HL-60 (cell line): Measurements from ENCODE around the gene EIF4G3.
A peak's percentile ranks its signal among the peaks of the same experiment; 100 is the strongest.
"Not testable (repeated sequence)": the region's sequence is repeated elsewhere in the genome, so short reads cannot be mapped to it uniquely, and the experiment has no call there.

Experiments
- DNase-seq, 2 experiments: peaks; one replicate each; pipeline ENCODE4 v3.0.0-alpha.2; 2010 to 2020; ENCODE audit warnings: low read depth in 1 of 2, low spot score in 1 of 2
- H3K27ac ChIP-seq: fragments of 250-450 bp; sonication (Bioruptor Pico); replicated peaks from 2 replicates; pipeline ENCODE4 v1.5.1; 2020; ENCODE audit warnings: mild to moderate bottlenecking, moderate library complexity
- H3K27me3 ChIP-seq: fragments of 250-450 bp; sonication (Bioruptor Pico); 2 replicates; pipeline ENCODE4 v1.5.1; 2021; ENCODE audit warnings: mild to moderate bottlenecking, moderate library complexity; ENCODE audit not compliant: insufficient read depth, poor library complexity, severe bottlenecking
- H3K4me3 ChIP-seq: replicated peaks from 2 replicates; pipeline ENCODE4 v1.5.1; 2011; ENCODE audit warnings: mild to moderate bottlenecking, control low read depth, low read length; ENCODE audit not compliant: insufficient read depth
- CTCF ChIP-seq: IDR thresholded peaks from one replicate; pipeline ENCODE4 v1.5.1; 2011; ENCODE audit warnings: low read length, control low read depth, inconsistent platforms; ENCODE audit not compliant: insufficient read depth
- GABPA ChIP-seq: IDR thresholded peaks from 2 replicates; pipeline ENCODE4 v1.6.1; 2012; ENCODE audit warnings: low read depth
- POLR2AphosphoS5 ChIP-seq: IDR thresholded peaks from 2 replicates; pipeline ENCODE4 v1.6.1; 2012; ENCODE audit warnings: low read depth
- SPI1 ChIP-seq: IDR thresholded peaks from 2 replicates; pipeline ENCODE4 v1.6.1; 2012; ENCODE audit warnings: low read depth, mild to moderate bottlenecking, borderline replicate concordance
- TF ChIP-seq, protein P1 (sequence below): IDR thresholded peaks from 2 replicates; pipeline ENCODE4 v1.6.1; 2012; ENCODE audit warnings: low read depth; ENCODE audit not compliant: insufficient replicate concordance

EIF4G3 gene

GRCh38 chr1:21174230-21174629, 2.5 kb downstream of the EIF4G3 start:
- Histone ChIP-seq H3K4me3 (peak overlapping the region; percentile 87; the same call in 1 of the 2 replicates), H3K27me3 (no peaks in the 10 kb centered on the region), H3K27ac (no peak overlapping the region)
- no peak for DNase-seq
- TF ChIP-seq, protein P1, sequence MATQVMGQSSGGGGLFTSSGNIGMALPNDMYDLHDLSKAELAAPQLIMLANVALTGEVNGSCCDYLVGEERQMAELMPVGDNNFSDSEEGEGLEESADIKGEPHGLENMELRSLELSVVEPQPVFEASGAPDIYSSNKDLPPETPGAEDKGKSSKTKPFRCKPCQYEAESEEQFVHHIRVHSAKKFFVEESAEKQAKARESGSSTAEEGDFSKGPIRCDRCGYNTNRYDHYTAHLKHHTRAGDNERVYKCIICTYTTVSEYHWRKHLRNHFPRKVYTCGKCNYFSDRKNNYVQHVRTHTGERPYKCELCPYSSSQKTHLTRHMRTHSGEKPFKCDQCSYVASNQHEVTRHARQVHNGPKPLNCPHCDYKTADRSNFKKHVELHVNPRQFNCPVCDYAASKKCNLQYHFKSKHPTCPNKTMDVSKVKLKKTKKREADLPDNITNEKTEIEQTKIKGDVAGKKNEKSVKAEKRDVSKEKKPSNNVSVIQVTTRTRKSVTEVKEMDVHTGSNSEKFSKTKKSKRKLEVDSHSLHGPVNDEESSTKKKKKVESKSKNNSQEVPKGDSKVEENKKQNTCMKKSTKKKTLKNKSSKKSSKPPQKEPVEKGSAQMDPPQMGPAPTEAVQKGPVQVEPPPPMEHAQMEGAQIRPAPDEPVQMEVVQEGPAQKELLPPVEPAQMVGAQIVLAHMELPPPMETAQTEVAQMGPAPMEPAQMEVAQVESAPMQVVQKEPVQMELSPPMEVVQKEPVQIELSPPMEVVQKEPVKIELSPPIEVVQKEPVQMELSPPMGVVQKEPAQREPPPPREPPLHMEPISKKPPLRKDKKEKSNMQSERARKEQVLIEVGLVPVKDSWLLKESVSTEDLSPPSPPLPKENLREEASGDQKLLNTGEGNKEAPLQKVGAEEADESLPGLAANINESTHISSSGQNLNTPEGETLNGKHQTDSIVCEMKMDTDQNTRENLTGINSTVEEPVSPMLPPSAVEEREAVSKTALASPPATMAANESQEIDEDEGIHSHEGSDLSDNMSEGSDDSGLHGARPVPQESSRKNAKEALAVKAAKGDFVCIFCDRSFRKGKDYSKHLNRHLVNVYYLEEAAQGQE: no peak
- no peak for TF ChIP-seq SPI1
- TF ChIP-seq POLR2AphosphoS5: no peak
- TF ChIP-seq CTCF: no peak
- no peak for TF ChIP-seq GABPA

DNA sequence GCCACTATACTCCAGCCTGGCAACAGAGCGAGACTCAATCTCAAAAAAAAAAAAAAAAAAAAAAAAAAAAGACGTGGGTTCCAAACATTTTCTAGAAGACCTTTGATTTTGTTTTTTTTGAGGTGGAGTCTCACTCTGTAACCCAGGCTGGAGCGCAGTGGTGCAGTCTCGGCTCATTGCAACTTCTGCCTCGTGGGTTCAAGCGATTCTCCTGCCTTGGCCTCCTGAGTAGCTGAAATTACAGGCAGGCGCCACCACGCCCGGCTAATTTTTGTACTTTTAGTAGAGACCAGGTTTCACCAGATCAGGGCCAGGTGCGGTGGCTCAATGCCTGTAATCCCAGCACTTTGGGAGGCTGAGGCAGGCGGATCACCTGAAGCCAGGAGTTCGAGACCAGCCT, 3.6 kb downstream of the EIF4G3 start:
- not testable (repeated sequence) for H3K27me3 ChIP-seq, H3K4me3 ChIP-seq, DNase-seq, H3K27ac ChIP-seq

- not testable (repeated sequence) for H3K4me3 ChIP-seq, DNase-seq, H3K27me3 ChIP-seq, H3K27ac ChIP-seq
Observed at GRCh38 chr1:21170837-21171236, 5.9 kb downstream of the EIF4G3 start.

GRCh38 chr1:21168444-21168843, 8.3 kb downstream of the EIF4G3 start:
- Histone ChIP-seq H3K27me3 (no peaks in the 10 kb centered on the region), H3K4me3 (no peak overlapping the region), H3K27ac (no peak overlapping the region)
- TF ChIP-seq GABPA: no peak
- TF ChIP-seq, protein P1: no peak
- no peak for TF ChIP-seq CTCF
- no peak for TF ChIP-seq POLR2AphosphoS5
- no peak for TF ChIP-seq SPI1
- no peak for DNase-seq

GRCh38 chr1:21165646-21166045, 11.1 kb downstream of the EIF4G3 start:
- Histone ChIP-seq H3K27ac (no peak overlapping the region), H3K27me3 (no peaks in the 10 kb centered on the region), H3K4me3 (no peak overlapping the region)
- DNase-seq: no peak
- TF ChIP-seq, protein P1: no peak
- TF ChIP-seq POLR2AphosphoS5 (no peak), CTCF (no peak), SPI1 (no peak), GABPA (no peak)
